GM19025 (cell line): Measurements from ENCODE around the gene BCL2L13.

ENCODE experiments used
- ATAC-seq: cut with Tn5 transposase; IDR thresholded peaks from one replicate; pipeline ENCODE4 v1.9.1; 2021; ENCODE audit warnings: mild to moderate bottlenecking, low read depth, moderate library complexity; ENCODE audit not compliant: unreplicated experiment

Gene BCL2L13

DNA sequence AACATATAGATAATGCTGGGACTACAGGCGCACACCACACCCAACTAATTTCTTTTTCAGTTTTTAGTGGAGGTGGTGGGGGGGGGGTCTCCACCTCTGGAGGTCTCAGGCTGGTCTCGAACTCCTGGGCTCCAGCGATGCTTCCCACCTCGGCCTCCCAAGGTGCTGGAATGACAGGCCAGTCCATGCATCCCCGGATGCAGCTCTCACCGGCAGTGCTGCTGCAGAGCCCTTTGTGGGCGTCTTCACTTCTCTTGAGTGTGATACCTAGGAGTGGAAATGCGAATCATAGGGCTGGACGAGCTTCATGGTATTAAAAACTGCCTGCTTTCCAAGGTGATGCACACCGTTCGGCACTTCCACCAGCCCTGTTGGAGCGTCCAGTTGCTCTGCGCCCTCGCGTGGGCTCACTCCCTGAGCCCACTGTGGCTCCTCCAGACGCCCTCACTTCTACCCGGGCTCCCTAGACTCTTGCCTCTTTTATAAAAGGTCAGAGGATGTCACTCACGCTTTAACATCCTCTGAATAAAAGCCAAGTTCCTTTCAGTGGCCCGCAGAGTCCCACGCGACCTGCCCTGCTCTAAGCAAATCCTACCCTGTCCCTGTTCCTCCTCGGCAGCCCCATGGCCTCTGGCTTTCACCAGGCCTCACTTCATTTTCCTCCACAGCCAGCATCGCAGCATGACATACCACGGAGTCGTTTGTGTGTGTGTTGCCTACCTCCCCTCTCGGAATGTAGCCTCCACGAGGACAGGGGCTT, 136.5 kb downstream of the BCL2L13 start:
- ATAC-seq = no peak

DNA sequence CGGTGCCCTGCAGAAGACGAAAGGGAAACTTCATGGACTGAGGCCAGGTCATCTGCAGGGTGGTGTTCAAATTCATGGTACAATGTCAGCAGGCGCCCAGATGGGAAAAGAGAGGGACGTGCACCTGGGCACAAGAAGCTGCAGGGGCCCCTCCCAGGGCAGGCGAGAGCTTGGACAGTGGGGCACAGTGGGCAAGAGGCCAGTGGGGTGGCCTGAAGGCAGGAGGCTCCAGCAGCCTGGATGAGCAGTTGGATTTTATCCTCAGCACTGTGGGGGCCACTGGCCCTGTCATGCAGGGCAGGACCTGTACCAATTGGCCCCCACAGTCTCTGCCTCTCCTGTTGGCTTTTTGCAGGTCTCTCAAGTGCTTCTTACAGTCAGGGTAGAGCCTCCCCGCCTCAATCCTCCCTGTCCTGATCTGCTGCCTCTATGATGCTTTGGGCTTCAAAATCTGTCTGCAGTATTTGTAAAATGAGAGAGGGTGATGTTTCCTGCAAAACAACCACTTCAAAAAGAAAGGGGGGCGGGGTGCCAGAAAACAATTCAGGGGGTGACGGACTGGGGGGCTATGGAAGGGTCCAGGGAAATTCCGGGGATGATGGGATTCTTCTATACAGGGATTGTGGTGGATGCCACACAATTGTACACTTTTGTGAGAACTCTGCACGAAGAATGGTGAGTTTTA, 137.4 kb downstream of the BCL2L13 start:
- no peak for ATAC-seq

DNA sequence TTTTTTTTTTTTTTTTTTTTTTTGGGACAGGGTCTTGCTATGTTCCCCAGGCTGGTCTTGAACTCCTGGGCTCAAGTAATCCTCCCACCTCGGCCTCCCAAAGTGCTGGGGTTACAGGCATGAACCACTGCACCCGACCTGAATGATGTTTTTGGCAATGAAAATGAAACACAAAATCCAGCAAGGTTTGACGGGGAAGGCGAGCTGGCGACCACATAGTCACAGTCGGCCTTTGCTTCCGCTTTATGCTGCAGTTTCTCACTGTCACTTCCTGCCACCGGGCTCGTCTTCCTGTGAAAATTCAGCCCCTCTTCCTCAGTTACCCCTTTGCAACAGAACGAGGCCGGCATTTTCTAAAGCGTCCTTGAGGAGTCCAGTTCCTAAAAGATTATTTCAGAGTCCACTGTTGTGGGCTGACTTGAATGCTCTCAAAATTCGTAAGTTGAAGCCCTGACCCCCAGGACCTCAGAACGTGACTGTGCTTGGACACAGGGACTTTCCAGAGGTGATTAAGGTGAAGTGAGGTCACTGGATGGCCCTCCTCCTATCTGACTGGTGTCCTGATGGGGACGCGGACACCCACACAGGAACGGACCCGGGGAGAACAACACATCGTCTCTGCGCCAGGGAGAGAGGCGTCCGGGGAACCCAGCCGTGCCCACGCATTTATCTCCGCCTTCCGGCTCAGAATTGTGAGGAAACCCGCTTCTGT, 138.6 kb downstream of the BCL2L13 start:
- ATAC-seq = peak; percentile 20

DNA sequence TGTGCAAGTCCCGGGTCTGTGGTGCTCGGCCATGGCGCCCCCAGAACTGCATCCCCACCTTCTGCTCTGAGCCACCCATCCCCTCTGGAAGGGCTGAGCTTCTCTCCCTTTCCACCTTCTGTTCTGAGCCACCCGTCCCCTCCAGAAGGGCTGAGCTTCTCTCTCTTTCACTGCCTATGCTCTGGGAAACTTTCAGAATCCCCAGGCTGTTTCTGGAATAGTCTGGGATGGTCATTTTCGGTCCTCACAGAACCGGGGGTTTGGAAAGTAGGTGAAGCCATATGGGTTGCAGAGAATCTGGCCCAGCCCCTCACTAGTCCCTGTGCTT, 139.1 kb downstream of the BCL2L13 start:
- no peak for ATAC-seq

DNA sequence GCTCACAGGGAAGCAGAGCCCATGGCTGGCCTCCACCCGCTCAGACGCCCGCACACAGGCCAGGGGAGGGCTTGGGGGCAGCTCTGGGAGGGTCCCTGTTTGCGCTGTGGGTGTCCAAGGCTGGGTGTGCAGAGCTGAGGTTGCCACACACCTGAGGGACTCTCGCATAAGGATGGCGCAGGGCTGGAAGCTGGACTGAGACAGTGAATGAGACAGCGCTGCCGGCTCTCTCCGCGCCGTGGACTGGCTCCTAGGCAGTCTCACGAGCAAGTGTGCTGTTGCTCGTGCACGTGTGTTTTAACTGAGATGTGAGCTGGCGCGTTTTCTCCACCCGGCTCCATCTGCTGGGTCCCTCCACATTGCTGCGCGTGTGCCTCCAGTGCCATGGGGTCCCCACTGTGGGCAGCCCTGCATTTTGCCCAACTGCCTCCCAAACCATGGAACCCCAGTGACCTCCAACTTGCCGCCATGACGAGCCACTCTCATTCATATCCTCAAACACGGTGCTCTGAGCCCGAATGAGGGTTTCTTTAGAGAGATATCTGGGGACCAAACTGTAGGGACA, 139.9 kb downstream of the BCL2L13 start:
- ATAC-seq = no peak

DNA sequence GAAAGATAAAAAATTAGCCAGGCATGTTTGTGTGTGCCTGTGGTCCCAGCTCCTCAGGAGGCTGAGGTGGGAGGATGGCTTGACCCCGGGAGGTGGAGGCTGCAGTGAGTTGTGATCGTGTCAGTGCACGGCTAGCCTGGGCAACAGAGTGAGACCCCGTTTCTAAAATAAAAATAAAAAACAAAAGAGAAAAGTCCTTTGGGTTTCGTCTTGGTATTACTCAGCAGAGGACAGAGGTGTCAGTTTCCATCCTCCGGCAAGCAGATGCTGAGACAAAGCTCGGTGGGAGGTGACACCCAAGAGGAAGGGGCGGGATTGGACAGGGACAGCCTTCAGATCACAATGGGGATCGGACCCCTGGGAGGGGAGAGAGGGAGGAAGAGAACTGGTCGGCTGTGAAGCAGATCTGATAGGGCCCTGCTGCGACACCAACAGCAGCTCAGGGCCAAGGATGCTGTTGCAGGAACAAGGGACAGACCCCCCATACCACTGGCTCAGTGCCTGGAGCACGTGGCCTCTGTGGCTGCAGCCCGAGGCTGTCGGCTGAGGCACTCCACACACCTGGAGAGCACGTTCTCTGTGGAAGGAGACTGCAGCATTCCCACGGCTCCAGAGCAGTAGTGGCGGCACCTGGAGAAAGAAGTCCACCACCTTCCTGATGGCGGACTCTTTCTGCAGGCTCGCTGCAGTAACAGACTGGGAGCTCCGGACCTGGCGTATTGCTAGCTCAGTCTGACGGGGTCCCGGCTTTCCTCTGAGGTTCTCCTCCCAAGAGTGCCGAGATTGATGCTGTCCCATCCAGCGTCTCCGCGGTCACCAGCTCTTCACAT, 140.9 kb downstream of the BCL2L13 start:
- no peak for ATAC-seq

DNA sequence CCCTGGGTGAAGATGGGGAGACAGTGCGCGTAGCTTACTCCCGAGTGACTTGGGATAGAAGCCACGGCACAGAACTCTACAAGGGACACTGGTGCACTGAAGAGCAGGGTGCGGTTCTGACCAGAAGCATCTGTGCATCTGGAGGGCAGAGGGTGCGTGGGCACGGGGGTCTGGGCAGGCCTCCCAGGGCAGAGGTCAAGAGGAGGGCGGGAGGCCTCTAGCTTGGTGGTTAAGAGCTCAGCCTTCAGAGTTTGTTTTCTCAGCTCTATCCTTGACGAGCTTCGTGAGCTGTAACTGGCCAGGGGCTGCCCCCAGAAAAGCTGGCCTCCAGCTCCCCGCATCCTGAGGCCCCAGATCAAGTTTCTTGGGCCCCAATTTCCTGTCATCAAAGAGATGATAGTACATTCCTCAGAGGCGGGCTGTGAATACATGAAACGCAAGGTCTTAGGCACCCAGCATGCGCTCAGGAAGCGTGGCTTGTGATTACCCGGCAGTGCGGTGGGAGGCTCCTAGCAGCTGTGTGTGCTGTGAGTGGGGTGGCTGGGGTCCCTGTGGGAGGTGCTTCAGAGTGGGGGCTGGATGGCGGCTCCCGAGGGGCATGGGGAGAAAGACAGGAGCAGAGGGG, 141.7 kb downstream of the BCL2L13 start:
- ATAC-seq = no peak
